Pancreas (tissue), 10 donors: ENCODE results near the gene WNK2. TPM values are rescaled to one million over a fixed set of nuclear protein-coding genes. Genes with fewer than 3 reads are reported as not detected.

Source experiments
- ATAC-seq, 4 donors: fragments of 200-7000 bp; cut with Tn5 transposase; one replicate each; pipeline versions ENCODE4 v1.8.0 to v1.9.1; 2020; ENCODE audit warnings: mild to moderate bottlenecking in 4 of 4, moderate library complexity in 4 of 4
- DNase-seq, 6 donors: peaks; one replicate each; pipeline ENCODE4 v3.0.0-alpha.2; 2020
- FAIRE-seq: peaks from 2 replicates; lab custom pipeline; 2012; peaks lifted over from hg19 to GRCh38; lab: Jason Lieb, UNC
- H3K27ac ChIP-seq, 4 donors: fragments of 200-600 bp; sonication (generic); 1 replicate in 3 of 4; 2 replicates in 1 of 4; pipeline versions ENCODE4 v1.5.0 to v1.8.0; 2020
- H3K27me3 ChIP-seq, 4 donors: fragments of 200-600 bp; one replicate each; pipeline ENCODE4 v1.8.0; 2021
- H3K36me3 ChIP-seq, 3 donors: fragments of 200-600 bp; sonication (generic) in 1 of 3; one replicate each; pipeline versions ENCODE4 v1.5.0 to v1.8.0; 2020 to 2021
- H3K4me1 ChIP-seq, 3 donors: fragments of 200-600 bp; one replicate each; pipeline ENCODE4 v1.8.0; 2021
- H3K4me3 ChIP-seq, 4 donors: fragments of 200-600 bp; sonication (generic) in 2 of 4; one replicate each; pipeline versions ENCODE4 v1.5.0 to v1.8.0; 2020 to 2021
- H3K9me3 ChIP-seq, 4 donors: fragments of 200-600 bp; one replicate each; pipeline ENCODE4 v1.8.0; 2021
- CTCF ChIP-seq, 4 donors: fragments of 200-600 bp; sonication (generic) in 3 of 4; IDR thresholded peaks; one replicate each; pipeline versions ENCODE4 v1.5.0 to v1.8.0; 2021; ENCODE audit warnings: antibody characterized with exemption in 4 of 4
- WGBS, 2 donors: extraction: QIAGEN DNeasy Blood & Tissue Kit; methylation state at CpG; one replicate each; pipeline ENCODE4 v1.1.7; 2013; 5-methylcytosine and 5-hydroxymethylcytosine counted together
- intact Hi-C, 3 donors: fragments of 100-400 bp; cut with DNase I; formaldehyde crosslinking; loops; one replicate each; pipeline versions ENCODE4 v1.11.1 to v1.14.2; 2022
- polyA plus RNA-seq, 2 donors: library from polyadenylated mRNA; stranded (reverse); fragments of 200-250 nt; gene quantifications; one replicate each; pipeline ENCODE4 v1.2.3, GENCODE V29; 2013
- total RNA-seq, 6 donors: library from RNA; stranded (reverse); fragmentation: NEBNext Ultra II Directional in 4 of 6; extraction: Animal tissue kit (Norgen Biotek cat#: 25700) in 4 of 6; gene quantifications; one replicate each; pipeline versions ENCODE4 v1.2.1 to v1.2.4, GENCODE V29; 2021 to 2023
- donor health status: healthy with polysubstance abuse.
- donor health status: DM: no; HTN: no; CAD: no; lungs with moderate emphysema.
- donor health status: DM: no; HTN: no; CAD: no.
- donor health status: control.
- donor health status: control.
- donor health status: Bipolar disorder and iron deficiency.
- donor health status: DM: yes; HTN: yes; CAD: no.
- donor health status: DM: no; HTN: no; CAD: no.
- donor health status: DM: no; HTN: no; CAD: no.
- donor health status: DM: yes; HTN: yes; CAD: no.

WNK2 gene
- total and polyA plus RNA-seq, 8 donors: 53.5 to 121 (median 89.4) TPM

DNA sequence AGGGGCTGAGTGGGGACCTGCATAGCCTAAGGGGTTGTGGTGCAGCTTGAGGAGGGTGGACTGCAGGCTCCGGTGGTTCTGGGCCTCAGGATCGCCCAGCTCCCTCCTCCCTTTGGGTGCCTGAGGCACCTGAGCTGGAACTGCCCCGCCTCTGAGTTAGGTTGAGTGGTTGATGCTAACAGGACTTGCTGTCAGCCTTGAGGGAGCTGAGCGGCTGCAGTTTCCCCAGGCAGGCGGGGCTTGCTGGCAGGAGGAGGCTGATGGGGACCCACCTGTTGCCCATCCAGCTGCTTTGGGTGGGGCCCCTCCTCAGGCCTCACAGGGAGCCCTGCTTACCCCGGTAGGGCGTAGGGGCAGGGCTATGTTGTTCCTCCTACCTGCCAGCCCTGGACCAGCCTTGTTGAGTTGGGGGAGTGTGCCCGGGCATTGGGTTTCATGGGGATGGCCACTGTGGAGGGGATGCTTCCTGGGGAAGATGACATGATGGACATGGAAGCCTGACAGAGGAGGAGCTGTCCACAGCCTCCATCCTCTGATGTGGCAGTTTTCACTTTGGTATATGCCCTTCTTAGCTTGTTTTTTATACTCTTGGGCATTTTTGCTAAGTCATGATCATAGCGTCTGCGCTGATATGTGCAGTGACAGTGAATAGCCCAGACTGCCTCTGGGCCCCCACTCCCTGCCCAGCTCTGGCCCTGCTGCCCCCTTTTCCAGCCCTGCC is 14.3 kb downstream of the WNK2 start:
- H3K4me1 ChIP-seq: peaks cover 49 to 52% (median 50%) of the 10 kb centered on the region in 3 donors
- FAIRE-seq (no peak), DNase-seq (peak in 5 of 6 donors; percentile 21 to 60 (median 45)), ATAC-seq (no peak)
- 40 to 53% methylated on average over 10 of the region's 10 CpGs for WGBS, 2 donors
- intact Hi-C loops: loop anchor here in 1 of 3 donors (5.0 kb wide), 1 partner anchor 34 kb away; no protein-coding TSS in a partner anchor
- no peak overlapping the region for H3K4me3 ChIP-seq
- no peak for TF ChIP-seq CTCF (IDR thresholded peaks at IDR 0.05)
- peak overlapping the region; percentile 28 to 77 (median 70) for H3K27ac ChIP-seq
- no peaks in the 10 kb centered on the region for H3K27me3 ChIP-seq
- no peaks in the 10 kb centered on the region for H3K36me3 ChIP-seq
- H3K9me3 ChIP-seq: no peaks in the 10 kb centered on the region

DNA sequence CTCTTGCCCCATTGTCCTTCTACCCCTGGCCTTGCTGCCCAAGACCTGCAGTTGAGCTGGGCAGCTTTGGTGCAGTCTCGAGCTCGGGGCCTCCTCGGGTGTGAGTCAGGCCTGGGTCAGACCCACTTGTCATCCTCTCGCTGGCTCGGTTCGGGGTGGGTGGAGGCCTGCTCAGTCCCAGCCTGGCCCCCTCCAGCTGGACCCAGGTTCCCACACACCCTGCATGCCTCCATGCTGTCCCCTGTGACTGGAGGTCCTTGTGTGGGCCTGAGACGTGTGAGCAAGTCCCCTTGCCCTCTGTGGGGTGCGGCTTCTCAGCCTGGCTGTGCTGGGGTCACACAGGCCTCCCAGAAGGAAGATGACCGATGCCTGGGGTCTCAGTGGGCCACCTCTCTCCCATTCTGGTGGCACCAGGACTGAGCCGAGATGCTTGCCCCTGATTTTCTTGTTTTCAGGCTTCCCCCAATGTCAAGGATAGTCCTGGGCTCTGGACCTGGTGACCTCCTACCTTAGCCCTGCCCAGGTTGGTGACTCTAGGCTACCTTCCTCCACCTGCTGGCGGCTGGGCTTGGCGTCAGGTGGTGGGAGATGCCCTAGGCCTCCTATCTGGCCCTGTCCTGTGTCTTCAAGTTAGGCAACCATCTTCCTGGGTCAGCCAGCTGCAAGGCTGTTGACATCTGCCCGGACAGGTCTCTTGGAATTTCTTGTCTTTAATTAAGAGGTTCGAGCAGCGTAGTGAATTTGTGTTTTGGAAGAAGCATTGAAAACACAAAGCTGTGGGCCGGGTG is 15.1 kb downstream of the WNK2 start:
- DNase-seq (peak in 3 of 6 donors; percentile 29 to 59 (median 56)), ATAC-seq (no peak), FAIRE-seq (no peak)
- no peak for TF ChIP-seq CTCF (IDR thresholded peaks at IDR 0.05)
- H3K27me3 ChIP-seq: no peaks in the 10 kb centered on the region
- intact Hi-C loops: loop anchor here in 1 of 3 donors (5.0 kb wide), 1 partner anchor 33 kb away; no protein-coding TSS in a partner anchor
- H3K4me3 ChIP-seq: no peak overlapping the region
- peaks cover 42 to 45% (median 43%) of the 10 kb centered on the region in 3 donors for H3K4me1 ChIP-seq
- no peaks in the 10 kb centered on the region for H3K36me3 ChIP-seq
- H3K9me3 ChIP-seq: no peaks in the 10 kb centered on the region
- 79% methylated on average over 16 of the region's 16 CpGs for WGBS, 2 donors
- H3K27ac ChIP-seq: peak overlapping the region; percentile 28 to 81 (median 70)

- DNase-seq: peak in 2 of 6 donors; percentile 34 to 48
- Histone ChIP-seq H3K27me3 (no peaks in the 10 kb centered on the region), H3K27ac (peak overlapping the region; percentile 76 to 91 (median 80)), H3K4me3 (no peak overlapping the region), H3K4me1 (peaks cover 32 to 39% (median 35%) of the 10 kb centered on the region in 3 donors), H3K36me3 (no peaks in the 10 kb centered on the region), H3K9me3 (no peaks in the 10 kb centered on the region)
- no peak for ATAC-seq
- 73 to 79% methylated on average over 9 of the region's 9 CpGs for WGBS, 2 donors
- FAIRE-seq: no peak
- intact Hi-C loops: no loop called here
- TF ChIP-seq CTCF (IDR thresholded peaks at IDR 0.05): no peak
Observed at GRCh38 chr9:93200449-93200742, 16.5 kb downstream of the WNK2 start.

- FAIRE-seq: no peak
- Histone ChIP-seq H3K9me3 (no peaks in the 10 kb centered on the region), H3K27ac (peak overlapping the region; percentile 76 to 91 (median 80)), H3K4me3 (no peak overlapping the region), H3K4me1 (peaks cover 30 to 41% (median 33%) of the 10 kb centered on the region in 3 donors), H3K36me3 (no peaks in the 10 kb centered on the region), H3K27me3 (no peaks in the 10 kb centered on the region)
- 47 to 55% methylated on average over 5 of the region's 5 CpGs for WGBS, 2 donors
- intact Hi-C loops: no loop called here
- no peak for DNase-seq
- TF ChIP-seq CTCF (IDR thresholded peaks at IDR 0.05): no peak
- no peak for ATAC-seq
Observed at GRCh38 chr9:93200989-93201334, 17.0 kb downstream of the WNK2 start.
